SK-N-MC (cell line): Measurements from ENCODE around the gene CFAP65.

Experiments
- EZH2 ChIP-seq: fragments of 200-600 bp; sonication (generic); IDR thresholded peaks from one replicate; pipeline ENCODE4 v1.6.1; 2017; ENCODE audit warnings: antibody characterized with exemption
- FOXP2 ChIP-seq: optimal IDR thresholded peaks from 2 replicates; pipeline ENCODE3; 2011; ENCODE audit warnings: mild to moderate bottlenecking, moderate library complexity; ENCODE audit not compliant: insufficient read depth; ENCODE audit errors: extremely low read length, control extremely low read depth
- POLR2AphosphoS5 ChIP-seq: IDR thresholded peaks from 2 replicates; pipeline ENCODE4 v1.6.1; 2012; ENCODE audit warnings: mild to moderate bottlenecking, low read depth, low read length, borderline replicate concordance

- TF ChIP-seq EZH2 (no peak), POLR2AphosphoS5 (no peak), FOXP2 (no peak)
These were observed 61.2 kb downstream of the CFAP65 start for GRCh38 chr2:218979846-218980734.
